Progenitor cell of endocrine pancreas (in vitro differentiated cells): ENCODE results near the gene PRKCQ. TPM values are rescaled to one million over a fixed set of nuclear protein-coding genes. Genes with fewer than 3 reads are reported as not detected.

Experiments used
- DNase-seq: peaks from one replicate; pipeline ENCODE4 v3.0.0; 2021; ENCODE audit warnings: low spot score; ENCODE audit not compliant: unreplicated experiment
- H3K27ac Mint-ChIP-seq: 2 replicates; pipeline ENCODE4 v1.8.0; 2021; ENCODE audit warnings: mild to moderate bottlenecking, moderate library complexity, mixed read lengths
- H3K27me3 Mint-ChIP-seq: 2 replicates; pipeline ENCODE4 v1.8.0; 2021; ENCODE audit warnings: mixed read lengths
- H3K36me3 Mint-ChIP-seq: 2 replicates; pipeline ENCODE4 v1.8.0; 2022; ENCODE audit warnings: mixed read lengths; ENCODE audit not compliant: insufficient read depth
- H3K4me1 Mint-ChIP-seq: 2 replicates; pipeline ENCODE4 v1.8.0; 2021; ENCODE audit warnings: low read depth, mixed read lengths
- H3K4me3 Mint-ChIP-seq: 2 replicates; pipeline ENCODE4 v1.8.0; 2021; ENCODE audit warnings: low read depth, mild to moderate bottlenecking, moderate library complexity, mixed read lengths
- H3K9me3 Mint-ChIP-seq: 2 replicates; pipeline ENCODE4 v1.8.0; 2021; ENCODE audit warnings: low read depth, mixed read lengths
- total RNA-seq: library from RNA; stranded (reverse); gene quantifications from 2 replicates; pipeline ENCODE4 v1.2.1, GENCODE V29; 2021
- TF ChIP-seq, protein P1 (sequence below): fragments of 200-600 bp; sonication (generic); IDR thresholded peaks from one replicate; pipeline ENCODE4 v1.5.0; 2021; ENCODE audit warnings: antibody characterized with exemption, mild to moderate bottlenecking; ENCODE audit not compliant: unreplicated experiment

Gene PRKCQ
- total RNA-seq, 1 donor from 2014 or later, result 5.6 TPM

DNA sequence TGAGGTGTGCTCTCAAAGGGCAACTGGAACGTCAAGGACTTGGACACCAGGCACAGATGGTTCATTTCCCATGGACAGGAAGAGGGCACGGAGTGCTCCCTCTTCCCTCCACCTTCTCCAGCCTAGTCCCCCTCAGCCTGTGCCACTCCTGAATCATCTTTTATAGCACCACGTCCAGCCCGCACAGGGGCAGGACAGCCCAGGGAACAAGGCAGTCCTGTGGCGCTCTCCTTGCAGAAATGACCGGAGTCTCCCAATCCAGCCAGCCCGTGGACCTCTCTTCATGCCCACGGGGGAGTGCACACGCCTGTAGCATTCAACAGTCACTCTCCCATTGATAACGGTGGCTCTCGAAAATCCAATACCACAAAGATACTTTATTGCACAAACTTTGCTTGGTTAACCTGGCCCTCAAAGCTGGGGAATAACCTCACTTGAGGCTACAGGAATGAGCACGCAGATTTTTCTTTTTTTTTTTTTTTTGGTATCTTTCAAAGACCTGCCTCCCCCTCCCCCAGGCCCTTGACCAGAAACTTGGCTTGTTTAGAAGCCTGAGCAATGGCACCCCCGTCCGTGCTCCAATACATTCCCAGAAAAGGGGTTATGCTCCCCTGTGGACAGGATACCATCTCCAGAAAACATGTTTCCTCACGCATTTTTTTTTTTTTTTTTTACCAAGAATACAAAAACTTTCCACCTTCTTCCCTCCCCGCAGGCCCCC is 733 bp downstream of the PRKCQ start:
- Mint-ChIP-seq H3K9me3 (no peaks in the 10 kb centered on the region), H3K36me3 (peaks cover 5% of the 10 kb centered on the region), H3K4me3 (peak overlapping the region; percentile 75), H3K27me3 (peaks cover 38% of the 10 kb centered on the region), H3K27ac (no peak overlapping the region), H3K4me1 (peaks cover 15% of the 10 kb centered on the region)
- DNase-seq, result no peak
- TF ChIP-seq, protein P1, sequence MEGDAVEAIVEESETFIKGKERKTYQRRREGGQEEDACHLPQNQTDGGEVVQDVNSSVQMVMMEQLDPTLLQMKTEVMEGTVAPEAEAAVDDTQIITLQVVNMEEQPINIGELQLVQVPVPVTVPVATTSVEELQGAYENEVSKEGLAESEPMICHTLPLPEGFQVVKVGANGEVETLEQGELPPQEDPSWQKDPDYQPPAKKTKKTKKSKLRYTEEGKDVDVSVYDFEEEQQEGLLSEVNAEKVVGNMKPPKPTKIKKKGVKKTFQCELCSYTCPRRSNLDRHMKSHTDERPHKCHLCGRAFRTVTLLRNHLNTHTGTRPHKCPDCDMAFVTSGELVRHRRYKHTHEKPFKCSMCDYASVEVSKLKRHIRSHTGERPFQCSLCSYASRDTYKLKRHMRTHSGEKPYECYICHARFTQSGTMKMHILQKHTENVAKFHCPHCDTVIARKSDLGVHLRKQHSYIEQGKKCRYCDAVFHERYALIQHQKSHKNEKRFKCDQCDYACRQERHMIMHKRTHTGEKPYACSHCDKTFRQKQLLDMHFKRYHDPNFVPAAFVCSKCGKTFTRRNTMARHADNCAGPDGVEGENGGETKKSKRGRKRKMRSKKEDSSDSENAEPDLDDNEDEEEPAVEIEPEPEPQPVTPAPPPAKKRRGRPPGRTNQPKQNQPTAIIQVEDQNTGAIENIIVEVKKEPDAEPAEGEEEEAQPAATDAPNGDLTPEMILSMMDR, result no peak

DNA sequence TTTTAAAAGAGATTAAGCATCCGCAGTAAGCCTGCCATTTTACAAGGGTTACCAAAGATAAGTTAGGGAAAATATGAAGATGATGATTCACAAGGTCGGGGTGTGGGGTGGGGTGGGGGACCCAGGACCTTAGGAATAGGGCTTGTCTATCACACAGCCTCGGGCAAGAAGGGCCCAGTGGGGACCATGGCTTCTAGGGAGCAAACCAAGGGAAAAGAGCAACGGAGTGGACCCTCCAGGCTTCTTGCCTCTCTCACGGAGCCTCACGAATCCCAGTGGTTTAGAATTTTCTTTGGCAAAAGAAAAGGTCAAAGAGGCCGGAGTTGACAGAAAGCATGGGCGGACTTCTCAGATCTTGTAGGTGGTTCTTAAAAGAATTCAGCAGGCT is 1.3 kb downstream of the PRKCQ start:
- Mint-ChIP-seq H3K27me3 (peaks cover 38% of the 10 kb centered on the region), H3K9me3 (no peaks in the 10 kb centered on the region), H3K4me1 (peaks cover 15% of the 10 kb centered on the region), H3K36me3 (peaks cover 2% of the 10 kb centered on the region), H3K27ac (no peak overlapping the region), H3K4me3 (peak overlapping the region; percentile 75)
- TF ChIP-seq, protein P1, result no peak
- no peak for DNase-seq

DNA sequence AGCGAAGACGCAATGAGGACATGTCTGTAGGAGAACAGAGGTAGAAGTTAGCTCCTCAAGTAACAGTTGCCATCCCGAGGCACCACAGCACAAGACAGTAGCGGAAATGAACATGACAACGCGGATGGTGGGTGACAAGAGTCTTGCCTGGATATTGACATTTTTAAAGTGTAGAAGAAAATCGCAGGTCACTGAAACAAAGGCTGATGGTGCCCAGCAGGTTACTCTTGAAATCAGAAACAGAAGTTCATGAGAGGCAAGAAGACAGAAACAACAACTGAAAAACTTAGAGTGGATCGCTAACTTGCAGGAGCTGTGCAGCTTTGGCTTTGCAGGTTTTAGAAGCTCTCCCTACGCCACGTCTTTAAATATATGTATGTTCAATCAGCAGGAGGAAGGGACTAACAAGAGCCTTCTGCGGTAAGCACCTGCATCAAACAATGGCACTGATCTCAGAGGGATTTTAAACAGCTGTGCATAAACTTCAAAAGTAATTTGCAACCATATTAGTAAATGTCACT is 1.8 kb downstream of the PRKCQ start:
- no peak overlapping the region for H3K27ac Mint-ChIP-seq
- TF ChIP-seq, protein P1, result no peak
- no peaks in the 10 kb centered on the region for H3K9me3 Mint-ChIP-seq
- peaks cover 15% of the 10 kb centered on the region for H3K4me1 Mint-ChIP-seq
- H3K27me3 Mint-ChIP-seq, result peaks cover 39% of the 10 kb centered on the region
- DNase-seq, result no peak
- H3K36me3 Mint-ChIP-seq, result no peaks in the 10 kb centered on the region
- H3K4me3 Mint-ChIP-seq, result peak overlapping the region; percentile 51

DNA sequence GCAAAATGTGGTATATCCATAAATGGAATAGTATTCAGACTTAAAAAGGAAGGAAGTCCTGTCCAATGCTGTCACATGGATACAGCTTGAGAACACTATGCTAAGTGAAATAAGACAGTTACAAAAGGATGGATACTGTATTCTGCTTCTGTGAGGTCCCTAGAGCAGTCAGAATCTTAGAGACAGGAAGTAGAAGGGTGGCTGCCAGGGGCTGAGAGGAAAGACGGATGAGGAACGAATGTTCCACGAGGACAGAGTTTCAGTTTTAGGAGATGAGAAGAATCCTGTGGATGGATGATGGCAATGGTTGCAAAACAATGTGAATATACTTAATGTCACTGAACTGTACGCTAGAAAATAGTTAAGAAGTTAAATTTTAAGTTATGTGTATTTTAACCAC is 3.8 kb downstream of the PRKCQ start:
- Mint-ChIP-seq H3K4me1 (peaks cover 17% of the 10 kb centered on the region), H3K27ac (no peak overlapping the region), H3K27me3 (peaks cover 38% of the 10 kb centered on the region), H3K4me3 (no peak overlapping the region), H3K36me3 (no peaks in the 10 kb centered on the region), H3K9me3 (no peaks in the 10 kb centered on the region)
- no peak for DNase-seq
- TF ChIP-seq, protein P1, result no peak

DNA sequence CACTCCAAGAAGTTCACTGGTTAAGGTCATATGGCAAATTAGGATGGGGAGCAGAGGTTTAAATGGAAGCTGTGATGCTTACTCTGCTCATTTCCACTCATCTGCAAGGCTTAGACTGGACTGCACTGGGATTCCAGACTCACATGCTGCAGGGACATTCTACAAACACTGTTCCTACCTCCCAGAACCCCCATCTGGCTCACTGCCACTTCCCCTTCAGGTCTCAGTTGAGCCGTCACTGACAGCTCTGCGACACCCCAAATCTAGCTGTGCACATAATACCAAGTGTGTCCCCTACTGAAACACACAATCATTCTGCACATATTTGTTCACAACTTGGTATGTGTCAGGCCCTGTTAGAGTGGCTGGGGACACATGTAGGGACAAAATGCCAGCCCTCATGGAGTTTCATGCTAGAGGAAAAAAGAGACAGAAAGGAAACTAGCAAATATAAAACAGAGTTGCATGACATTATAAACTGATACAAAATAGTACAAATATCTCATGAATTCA is 5.4 kb downstream of the PRKCQ start:
- Mint-ChIP-seq H3K27me3 (peaks cover 48% of the 10 kb centered on the region), H3K9me3 (no peaks in the 10 kb centered on the region), H3K4me1 (peaks cover 12% of the 10 kb centered on the region), H3K27ac (no peak overlapping the region), H3K36me3 (no peaks in the 10 kb centered on the region), H3K4me3 (no peak overlapping the region)
- DNase-seq, result no peak
- TF ChIP-seq, protein P1, result no peak
